KMS-11 (cell line): ENCODE data around the gene COX7C.
A peak's percentile ranks its signal among the peaks of the same experiment; 100 is the strongest.
"Not testable (repeated sequence)": the region's sequence is repeated elsewhere in the genome, so short reads cannot be mapped to it uniquely, and the experiment has no call there.

Source experiments
- H2AFZ ChIP-seq: fragments of 200-600 bp; sonication (generic); 2 replicates; pipeline ENCODE4 v1.6.1; 2016; ENCODE audit warnings: antibody characterized with exemption, mixed run types, low read depth
- H3K27ac ChIP-seq: fragments of 200-600 bp; sonication (generic); 2 replicates; pipeline ENCODE4 v1.6.1; 2016; ENCODE audit warnings: mild to moderate bottlenecking, mixed run types
- H3K27me3 ChIP-seq: fragments of 200-600 bp; sonication (generic); 2 replicates; pipeline ENCODE4 v1.6.1; 2017; ENCODE audit warnings: mild to moderate bottlenecking, low read depth, mixed run types, moderate library complexity; ENCODE audit not compliant: insufficient read depth
- H3K36me3 ChIP-seq: fragments of 200-600 bp; sonication (generic); 2 replicates; pipeline ENCODE4 v1.6.1; 2017; ENCODE audit warnings: mild to moderate bottlenecking, mixed run types; ENCODE audit not compliant: insufficient read depth
- H3K4me1 ChIP-seq: fragments of 200-600 bp; sonication (generic); 2 replicates; pipeline ENCODE4 v1.6.1; 2016; ENCODE audit warnings: mild to moderate bottlenecking, low read depth, mixed run types; ENCODE audit not compliant: poor library complexity, severe bottlenecking
- H3K4me2 ChIP-seq: fragments of 200-600 bp; sonication (generic); 2 replicates; pipeline ENCODE4 v1.7.0; 2016; ENCODE audit warnings: mild to moderate bottlenecking, mixed run types
- H3K4me3 ChIP-seq: fragments of 200-600 bp; sonication (generic); IDR thresholded peaks from 2 replicates; pipeline ENCODE4 v1.6.1; 2017; ENCODE audit warnings: low read depth, low read length, mixed read lengths; ENCODE audit not compliant: insufficient read depth
- H3K79me2 ChIP-seq: fragments of 200-600 bp; sonication (generic); 2 replicates; pipeline ENCODE4 v1.6.1; 2016; ENCODE audit warnings: low read depth, mixed run types; ENCODE audit not compliant: insufficient read depth
- H3K9ac ChIP-seq: fragments of 200-600 bp; sonication (generic); 2 replicates; pipeline ENCODE4 v1.6.1; 2016; ENCODE audit warnings: mild to moderate bottlenecking, mixed run types
- H4K20me1 ChIP-seq: fragments of 200-600 bp; sonication (generic); 2 replicates; pipeline ENCODE4 v1.6.1; 2016; ENCODE audit warnings: mild to moderate bottlenecking, mixed run types; ENCODE audit not compliant: insufficient read depth
- TF ChIP-seq, protein P1 (sequence below): fragments of 200-600 bp; sonication (generic); conservative IDR thresholded peaks from 2 replicates; pipeline ENCODE4 v1.6.1; 2017; ENCODE audit warnings: low read depth, mild to moderate bottlenecking, antibody characterized with exemption, low read length, moderate library complexity, mixed read lengths

Gene COX7C, protein sequence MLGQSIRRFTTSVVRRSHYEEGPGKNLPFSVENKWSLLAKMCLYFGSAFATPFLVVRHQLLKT

DNA sequence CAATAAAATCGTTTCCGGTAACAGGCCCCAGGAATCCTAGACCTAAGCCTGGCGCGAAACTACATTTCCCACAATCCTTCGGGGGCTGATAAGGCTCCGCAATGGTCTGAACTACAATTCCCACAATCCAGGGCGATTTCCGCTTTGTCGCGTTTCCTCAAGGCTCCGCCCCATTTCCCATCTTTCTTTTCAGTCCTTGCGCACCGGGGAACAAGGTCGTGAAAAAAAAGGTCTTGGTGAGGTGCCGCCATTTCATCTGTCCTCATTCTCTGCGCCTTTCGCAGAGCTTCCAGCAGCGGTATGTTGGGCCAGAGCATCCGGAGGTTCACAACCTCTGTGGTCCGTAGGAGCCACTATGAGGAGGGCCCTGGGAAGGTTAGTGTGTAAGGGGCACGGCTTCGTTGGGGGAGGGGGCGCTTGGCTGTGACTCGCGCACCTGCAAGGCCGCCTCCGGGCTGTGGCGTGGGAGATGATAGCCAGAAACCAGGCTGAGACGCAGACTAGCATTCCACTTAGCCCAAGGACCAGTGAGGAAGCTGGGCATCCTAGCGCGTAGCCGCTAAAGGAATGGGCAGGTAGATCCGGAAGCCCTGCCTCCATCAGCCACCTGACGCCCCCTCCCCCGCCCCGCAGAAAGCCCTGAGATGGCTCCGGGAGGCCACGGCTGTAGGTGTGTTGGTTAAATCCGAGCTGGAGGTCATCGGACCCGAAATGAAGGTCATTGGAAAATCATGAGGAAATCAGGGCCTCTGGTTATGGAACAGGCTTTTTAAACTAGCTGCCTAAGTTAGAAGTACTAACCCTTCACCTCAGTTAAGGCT, at the start of gene COX7C:
TSS of gene COX7C (plus strand) at position 186 of the 821 bp plus-strand sequence. CDS start at position 301, 115 bp downstream.
- H3K9ac ChIP-seq = peak within 1 kb of the TSS; percentile 91
- peak within 1 kb of the TSS; percentile 77 for H3K27ac ChIP-seq
- H2AFZ ChIP-seq = peak within 1 kb of the TSS; percentile 96

DNA sequence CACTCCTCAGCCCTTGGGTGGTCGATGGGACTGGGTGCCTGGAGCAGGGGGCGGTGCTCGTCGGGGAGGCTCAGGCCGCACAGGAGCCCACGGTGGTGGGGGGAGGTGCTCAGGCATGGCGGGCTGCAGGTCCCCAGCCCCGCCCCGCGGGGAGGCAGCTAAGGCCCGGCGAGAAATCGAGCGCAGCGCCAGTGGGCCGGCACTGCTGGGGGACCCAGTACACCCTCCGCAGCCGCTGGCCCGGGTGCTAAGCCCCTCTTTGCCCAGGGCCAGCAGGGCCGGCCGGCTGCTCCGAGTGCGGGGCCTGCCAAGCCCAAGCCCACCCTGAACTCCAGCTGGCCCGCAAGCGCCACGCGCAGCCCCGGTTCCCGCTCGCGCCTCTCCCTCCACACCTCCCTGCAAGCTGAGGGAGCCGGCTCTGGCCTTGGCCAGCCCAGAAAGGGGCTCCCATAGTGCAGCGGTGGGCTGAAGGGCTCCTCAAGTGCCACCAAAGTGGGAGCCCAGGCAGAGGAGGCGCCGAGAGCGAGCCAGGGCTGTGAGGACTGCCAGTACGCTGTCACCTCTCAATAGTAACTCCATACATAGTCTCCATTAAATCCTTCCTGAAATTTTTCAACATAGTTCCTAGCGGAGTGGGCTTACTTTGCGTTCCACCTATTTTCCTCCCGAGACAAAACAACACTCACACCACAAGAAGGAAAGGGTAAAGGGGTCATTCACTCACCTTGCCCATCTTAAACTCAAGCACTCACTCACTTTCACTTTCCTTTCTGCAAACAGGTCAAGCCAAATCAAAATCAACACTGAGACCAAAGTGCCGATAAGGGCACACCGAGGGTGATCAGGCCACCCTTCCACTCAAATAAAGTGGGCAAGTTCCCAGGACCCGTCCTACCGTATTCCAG, 48.0 kb upstream of the COX7C start:
- not testable (repeated sequence) for H4K20me1 ChIP-seq, H2AFZ ChIP-seq, H3K4me3 ChIP-seq, H3K27me3 ChIP-seq, H3K27ac ChIP-seq, H3K4me1 ChIP-seq, H3K36me3 ChIP-seq, H3K4me2 ChIP-seq, H3K79me2 ChIP-seq, H3K9ac ChIP-seq

More for the DNA sequence above, at the start of gene COX7C:
- no peaks in the 10 kb centered on the region for H3K27me3 ChIP-seq
- TF ChIP-seq, protein P1, sequence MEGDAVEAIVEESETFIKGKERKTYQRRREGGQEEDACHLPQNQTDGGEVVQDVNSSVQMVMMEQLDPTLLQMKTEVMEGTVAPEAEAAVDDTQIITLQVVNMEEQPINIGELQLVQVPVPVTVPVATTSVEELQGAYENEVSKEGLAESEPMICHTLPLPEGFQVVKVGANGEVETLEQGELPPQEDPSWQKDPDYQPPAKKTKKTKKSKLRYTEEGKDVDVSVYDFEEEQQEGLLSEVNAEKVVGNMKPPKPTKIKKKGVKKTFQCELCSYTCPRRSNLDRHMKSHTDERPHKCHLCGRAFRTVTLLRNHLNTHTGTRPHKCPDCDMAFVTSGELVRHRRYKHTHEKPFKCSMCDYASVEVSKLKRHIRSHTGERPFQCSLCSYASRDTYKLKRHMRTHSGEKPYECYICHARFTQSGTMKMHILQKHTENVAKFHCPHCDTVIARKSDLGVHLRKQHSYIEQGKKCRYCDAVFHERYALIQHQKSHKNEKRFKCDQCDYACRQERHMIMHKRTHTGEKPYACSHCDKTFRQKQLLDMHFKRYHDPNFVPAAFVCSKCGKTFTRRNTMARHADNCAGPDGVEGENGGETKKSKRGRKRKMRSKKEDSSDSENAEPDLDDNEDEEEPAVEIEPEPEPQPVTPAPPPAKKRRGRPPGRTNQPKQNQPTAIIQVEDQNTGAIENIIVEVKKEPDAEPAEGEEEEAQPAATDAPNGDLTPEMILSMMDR = no peak
- H3K36me3 ChIP-seq = peaks cover 13% of the 10 kb centered on the region
- H4K20me1 ChIP-seq = no peaks in the 10 kb centered on the region
- H3K79me2 ChIP-seq = peaks cover 20% of the 10 kb centered on the region
- no peak within 1 kb of the TSS for H3K4me3 ChIP-seq
- peaks cover 11% of the 10 kb centered on the region for H3K4me1 ChIP-seq
- peak within 1 kb of the TSS; percentile 89 for H3K4me2 ChIP-seq

- no peaks in the 10 kb centered on the region for H3K27me3 ChIP-seq
- H3K4me1 ChIP-seq = no peaks in the 10 kb centered on the region
- TF ChIP-seq, protein P1 = no peak
- no peaks in the 10 kb centered on the region for H3K79me2 ChIP-seq
- H3K9ac ChIP-seq = no peak overlapping the region
- H3K36me3 ChIP-seq = no peaks in the 10 kb centered on the region
- no peak overlapping the region for H3K4me3 ChIP-seq
- H3K4me2 ChIP-seq = no peak overlapping the region
- no peak overlapping the region for H3K27ac ChIP-seq
- H4K20me1 ChIP-seq = no peaks in the 10 kb centered on the region
- no peak overlapping the region for H2AFZ ChIP-seq
These were observed 47.2 kb upstream of the COX7C start for GRCh38 chr5:86570427-86571083.

DNA sequence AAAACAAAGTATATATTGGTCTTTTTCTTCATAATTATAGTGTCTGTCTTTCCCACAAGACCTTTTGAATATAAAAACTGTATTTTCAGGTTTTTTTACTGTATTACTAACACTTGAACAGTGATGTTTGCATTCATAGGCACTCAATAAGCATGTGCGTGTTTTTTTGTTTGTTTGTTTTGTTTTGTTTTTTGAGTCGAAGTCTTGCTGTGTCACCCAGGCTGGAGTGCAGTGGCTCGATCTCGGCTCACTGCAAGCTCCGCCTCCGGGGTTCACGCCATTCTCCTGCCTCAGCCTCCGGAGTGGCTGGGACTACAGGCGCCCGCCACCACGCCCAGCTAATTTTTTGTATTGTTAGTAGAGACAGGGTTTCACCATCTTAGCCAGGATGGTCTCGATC, 46.6 kb upstream of the COX7C start:
- not testable (repeated sequence) for H3K9ac ChIP-seq, H3K36me3 ChIP-seq, H2AFZ ChIP-seq, H4K20me1 ChIP-seq, H3K27me3 ChIP-seq, H3K27ac ChIP-seq, H3K4me2 ChIP-seq, H3K4me1 ChIP-seq, H3K79me2 ChIP-seq, H3K4me3 ChIP-seq
